Smooth muscle cell of the brain vasculature (primary cell): ENCODE measurements around the gene TBL1X.
A peak's percentile ranks its signal among the peaks of the same experiment; 100 is the strongest.

ENCODE experiments used
- DNase-seq: peaks from one replicate; pipeline ENCODE4 v3.0.0-alpha.2; 2012; ENCODE audit warnings: low read depth, low spot score

TBL1X gene

GRCh38 chrX:9706421-9706820, 241.6 kb downstream of the TBL1X start:
- DNase-seq: no peak

GRCh38 chrX:9707306-9708033, 242.6 kb downstream of the TBL1X start:
- DNase-seq: no peak

- no peak for DNase-seq
Measured at GRCh38 chrX:9708086-9708485, 243.2 kb downstream of the TBL1X start.

- DNase-seq: peak; percentile 44
Measured at GRCh38 chrX:9708923-9709553, 244.2 kb downstream of the TBL1X start.

- DNase-seq: no peak
Measured at GRCh38 chrX:9710332-9710731, 245.5 kb downstream of the TBL1X start.

GRCh38 chrX:9717376-9717775, 252.5 kb downstream of the TBL1X start:
- no peak for DNase-seq

GRCh38 chrX:9724711-9725110, 259.9 kb downstream of the TBL1X start:
- DNase-seq: no peak

GRCh38 chrX:9728261-9728660, 263.4 kb downstream of the TBL1X start:
- DNase-seq: no peak

- no peak for DNase-seq
Measured at GRCh38 chrX:9729171-9729885, 264.5 kb downstream of the TBL1X start.

GRCh38 chrX:9730078-9730477, 265.2 kb downstream of the TBL1X start:
- DNase-seq: no peak

GRCh38 chrX:9730752-9731151, 265.9 kb downstream of the TBL1X start:
- no peak for DNase-seq

GRCh38 chrX:9737363-9737762, 272.5 kb downstream of the TBL1X start:
- no peak for DNase-seq

- DNase-seq: no peak
Measured at GRCh38 chrX:9738151-9738550, 273.3 kb downstream of the TBL1X start.

- no peak for DNase-seq
Measured at GRCh38 chrX:9739130-9739529, 274.3 kb downstream of the TBL1X start.

- no peak for DNase-seq
Measured at GRCh38 chrX:9745417-9746115, 280.7 kb downstream of the TBL1X start.

- no peak for DNase-seq
Measured at GRCh38 chrX:9746148-9746888, 281.5 kb downstream of the TBL1X start.

GRCh38 chrX:9747644-9748043, 282.8 kb downstream of the TBL1X start:
- no peak for DNase-seq

- no peak for DNase-seq
Measured at GRCh38 chrX:9749146-9749692, 284.4 kb downstream of the TBL1X start.

GRCh38 chrX:9757366-9757765, 292.5 kb downstream of the TBL1X start:
- no peak for DNase-seq

- no peak for DNase-seq
Measured at GRCh38 chrX:9758021-9758638, 293.3 kb downstream of the TBL1X start.

GRCh38 chrX:9759337-9759736, 294.5 kb downstream of the TBL1X start:
- DNase-seq: no peak
